WTC11 (cell line): ENCODE data around the gene GPI. TPM values are rescaled to one million over a fixed set of nuclear protein-coding genes. Genes with fewer than 3 reads are reported as not detected.

Experiments used
- ATAC-seq: fragments of 200-7000 bp; cut with Tn5 transposase; 2 replicates; pipeline ENCODE4 v1.10.0; 2021; ENCODE audit warnings: mild to moderate bottlenecking, moderate library complexity
- CTCF ChIA-PET: fragments of 300-600 bp; sonication (Branson Sonifier 250); formaldehyde crosslinking; loops from one replicate; lab custom pipeline; 2021; ENCODE audit warnings: antibody characterized with exemption; lab: Charles Lee
- POLR2A ChIA-PET: fragments of 350-600 bp; sonication (Branson Sonifier 250); formaldehyde crosslinking; loops from one replicate; lab custom pipeline; 2021; ENCODE audit warnings: antibody characterized with exemption; lab: Charles Lee
- DNase-seq: peaks from one replicate; pipeline ENCODE4 v3.0.0; 2021; ENCODE audit warnings: low spot score
- H3K27ac Mint-ChIP-seq: 2 replicates; pipeline ENCODE4 v1.8.0; 2021; ENCODE audit warnings: mixed read lengths
- H3K27me3 Mint-ChIP-seq: 2 replicates; pipeline ENCODE4 v1.8.0; 2021; ENCODE audit warnings: low read depth, mild to moderate bottlenecking, moderate library complexity, mixed read lengths
- H3K36me3 Mint-ChIP-seq: 2 replicates; pipeline ENCODE4 v1.8.0; 2021; ENCODE audit warnings: mixed read lengths
- H3K4me1 Mint-ChIP-seq: 2 replicates; pipeline ENCODE4 v1.8.0; 2022; ENCODE audit warnings: mixed read lengths
- H3K4me3 Mint-ChIP-seq: 2 replicates; pipeline ENCODE4 v1.8.0; 2021; ENCODE audit warnings: mild to moderate bottlenecking, moderate library complexity, mixed read lengths
- H3K9me3 Mint-ChIP-seq: 2 replicates; pipeline ENCODE4 v1.8.0; 2021; ENCODE audit warnings: mixed read lengths
- CBFB ChIP-seq: sonication (generic); formaldehyde crosslinking; IDR thresholded peaks from 2 replicates; pipeline ENCODE4 v1.8.1; 2022; ENCODE audit warnings: mild to moderate bottlenecking, low read depth, missing genetic modification reagents
- CREM ChIP-seq: sonication (generic); formaldehyde crosslinking; IDR thresholded peaks from 2 replicates; pipeline ENCODE4 v1.8.1; 2022; ENCODE audit warnings: mild to moderate bottlenecking, missing genetic modification reagents, moderate library complexity
- ELF4 ChIP-seq: sonication (generic); formaldehyde crosslinking; IDR thresholded peaks from 2 replicates; pipeline ENCODE4 v1.8.1; 2022; ENCODE audit warnings: low read depth, mild to moderate bottlenecking, moderate library complexity, missing genetic modification reagents
- FOXJ3 ChIP-seq: sonication (generic); formaldehyde crosslinking; IDR thresholded peaks from 2 replicates; pipeline ENCODE4 v1.9.0; 2021; ENCODE audit warnings: missing genetic modification reagents, mild to moderate bottlenecking, borderline replicate concordance
- FOXK1 ChIP-seq: sonication (generic); formaldehyde crosslinking; IDR thresholded peaks from 2 replicates; pipeline ENCODE4 v1.8.0; 2022; ENCODE audit warnings: mild to moderate bottlenecking, moderate library complexity, missing genetic modification reagents
- HMGA2 ChIP-seq: fragments of 250-450 bp; sonication (Bioruptor Pico); IDR thresholded peaks from 2 replicates; pipeline ENCODE4 v1.4.0; 2021; ENCODE audit warnings: mild to moderate bottlenecking, moderate library complexity
- NFE2L1 ChIP-seq: sonication (generic); formaldehyde crosslinking; IDR thresholded peaks from 2 replicates; pipeline ENCODE4 v1.8.1; 2023; ENCODE audit warnings: missing genetic modification reagents
- NR3C1 ChIP-seq: sonication (generic); formaldehyde crosslinking; conservative IDR thresholded peaks from 2 replicates; pipeline ENCODE4 v1.8.1; 2023; ENCODE audit warnings: low read depth, mild to moderate bottlenecking, missing genetic modification reagents
- SMAD4 ChIP-seq: sonication (generic); formaldehyde crosslinking; IDR thresholded peaks from 2 replicates; pipeline ENCODE4 v1.8.0; 2022; ENCODE audit warnings: mild to moderate bottlenecking, missing genetic modification reagents
- SOX15 ChIP-seq: fragments of 250-450 bp; sonication (Bioruptor Pico); IDR thresholded peaks from 2 replicates; pipeline ENCODE4 v1.9.0; 2021; ENCODE audit warnings: mild to moderate bottlenecking
- USF1 ChIP-seq: sonication (generic); formaldehyde crosslinking; IDR thresholded peaks from 2 replicates; pipeline ENCODE4 v1.8.0; 2022; ENCODE audit warnings: mild to moderate bottlenecking, missing genetic modification reagents
- ZMAT4 ChIP-seq: fragments of 250-450 bp; sonication (Bioruptor Pico); IDR thresholded peaks from 2 replicates; pipeline ENCODE4 v1.9.0; 2021; ENCODE audit warnings: mild to moderate bottlenecking
- ZNF138 ChIP-seq: sonication (generic); formaldehyde crosslinking; conservative IDR thresholded peaks from 2 replicates; pipeline ENCODE4 v1.8.1; 2022; ENCODE audit warnings: mild to moderate bottlenecking, moderate library complexity, missing genetic modification reagents
- ZNF232 ChIP-seq: sonication (generic); formaldehyde crosslinking; IDR thresholded peaks from 2 replicates; pipeline ENCODE4 v1.8.0; 2022; ENCODE audit warnings: mild to moderate bottlenecking, missing genetic modification reagents
- ZNF317 ChIP-seq: sonication (generic); formaldehyde crosslinking; IDR thresholded peaks from 2 replicates; pipeline ENCODE4 v1.8.1; 2023; ENCODE audit warnings: low read depth, mild to moderate bottlenecking, moderate library complexity, missing genetic modification reagents, borderline replicate concordance
- ZNF416 ChIP-seq: fragments of 250-450 bp; sonication (Bioruptor Pico); IDR thresholded peaks from 2 replicates; pipeline ENCODE4 v1.9.0; 2021; ENCODE audit warnings: mild to moderate bottlenecking, inconsistent platforms
- ZSCAN18 ChIP-seq: fragments of 250-450 bp; sonication (Bioruptor Pico); IDR thresholded peaks from 2 replicates; pipeline ENCODE4 v2.1.2; 2022; ENCODE audit warnings: mild to moderate bottlenecking, moderate library complexity
- total RNA-seq: library from RNA; stranded (reverse); gene quantifications from 3 replicates; pipeline ENCODE4 v1.2.3, GENCODE V29; 2021
- TF ChIP-seq, protein P1 (sequence below): fragments of 250-450 bp; sonication (Bioruptor Pico); IDR thresholded peaks from 2 replicates; pipeline ENCODE4 v1.8.0; 2021; ENCODE audit warnings: mild to moderate bottlenecking
- TF ChIP-seq, protein P2 (sequence below): fragments of 250-450 bp; sonication (Bioruptor Pico); IDR thresholded peaks from 2 replicates; pipeline ENCODE4 v1.9.0; 2021; ENCODE audit warnings: mild to moderate bottlenecking, borderline replicate concordance
- TF ChIP-seq, protein P3 (sequence below): sonication (generic); formaldehyde crosslinking; IDR thresholded peaks from 2 replicates; pipeline ENCODE4 v1.8.1; 2022; ENCODE audit warnings: mild to moderate bottlenecking, missing genetic modification reagents, moderate library complexity, borderline replicate concordance
- TF ChIP-seq, protein P4 (sequence below): sonication (generic); formaldehyde crosslinking; IDR thresholded peaks from 2 replicates; pipeline ENCODE4 v1.8.0; 2023; ENCODE audit warnings: missing genetic modification reagents
- TF ChIP-seq, protein P5 (sequence below): fragments of 250-450 bp; sonication (Bioruptor Pico); conservative IDR thresholded peaks from 2 replicates; pipeline ENCODE4 v1.9.0; 2021; ENCODE audit warnings: mild to moderate bottlenecking

The GPI gene
- total RNA-seq, 1 experiment from 2014 or later: 389 TPM

DNA sequence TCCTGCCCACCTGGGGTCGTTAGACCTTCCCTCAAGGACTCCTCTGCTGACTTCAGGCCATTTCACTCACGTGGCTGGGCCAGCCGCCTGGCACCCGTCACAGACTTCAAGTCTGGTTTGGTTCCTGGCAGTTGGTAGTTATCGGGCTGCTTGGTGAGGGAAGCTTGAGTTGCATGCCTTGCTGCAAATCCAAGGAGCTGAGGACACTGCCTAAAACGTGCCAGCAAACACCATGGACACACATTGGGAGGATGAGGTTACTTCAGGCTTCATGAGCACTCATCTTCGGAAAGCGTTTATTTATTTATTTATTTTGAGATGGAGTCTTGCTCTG is 2.6 kb downstream of the GPI start:
- DNase-seq (no peak), ATAC-seq (no peak)
- Mint-ChIP-seq H3K4me1 (peaks cover 34% of the 10 kb centered on the region), H3K27ac (peak overlapping the region; percentile 72), H3K4me3 (no peak overlapping the region), H3K9me3 (no peaks in the 10 kb centered on the region), H3K36me3 (peaks cover 49% of the 10 kb centered on the region), H3K27me3 (no peaks in the 10 kb centered on the region)
- ChIA-PET CTCF (no interaction called here), POLR2A (no interaction called here)
- TF ChIP-seq, protein P1, sequence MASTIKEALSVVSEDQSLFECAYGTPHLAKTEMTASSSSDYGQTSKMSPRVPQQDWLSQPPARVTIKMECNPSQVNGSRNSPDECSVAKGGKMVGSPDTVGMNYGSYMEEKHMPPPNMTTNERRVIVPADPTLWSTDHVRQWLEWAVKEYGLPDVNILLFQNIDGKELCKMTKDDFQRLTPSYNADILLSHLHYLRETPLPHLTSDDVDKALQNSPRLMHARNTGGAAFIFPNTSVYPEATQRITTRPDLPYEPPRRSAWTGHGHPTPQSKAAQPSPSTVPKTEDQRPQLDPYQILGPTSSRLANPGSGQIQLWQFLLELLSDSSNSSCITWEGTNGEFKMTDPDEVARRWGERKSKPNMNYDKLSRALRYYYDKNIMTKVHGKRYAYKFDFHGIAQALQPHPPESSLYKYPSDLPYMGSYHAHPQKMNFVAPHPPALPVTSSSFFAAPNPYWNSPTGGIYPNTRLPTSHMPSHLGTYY: no peak
- TF ChIP-seq ZNF416 (CRISPR knock-in tag): no peak
- TF ChIP-seq SOX15 (CRISPR knock-in tag): no peak

DNA sequence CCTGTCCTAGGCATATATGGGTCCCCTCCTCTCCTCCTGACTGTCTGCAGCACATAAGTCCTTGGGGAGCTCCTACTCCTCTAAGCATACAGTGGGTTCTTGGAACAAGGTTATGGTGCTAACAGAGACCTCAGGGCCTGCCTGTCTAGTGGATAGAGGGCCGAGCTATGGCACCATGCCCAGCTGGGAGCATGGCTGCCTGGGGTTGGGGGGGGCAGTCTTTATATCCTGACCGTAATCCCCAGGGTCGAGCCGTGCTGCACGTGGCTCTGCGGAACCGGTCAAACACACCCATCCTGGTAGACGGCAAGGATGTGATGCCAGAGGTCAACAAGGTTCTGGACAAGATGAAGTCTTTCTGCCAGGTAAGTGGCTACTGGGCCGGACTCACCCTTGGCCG is 3.3 kb downstream of the GPI start:
- ChIA-PET CTCF (interaction anchor here (1.9 kb wide), 1 partner anchor 9 kb away, joined by 6 read pairs; no protein-coding TSS in a partner anchor), POLR2A (interaction anchor here (0.6 kb wide), 1 partner anchor 9 kb away, joined by 3 read pairs; no protein-coding TSS in a partner anchor)
- H3K36me3 Mint-ChIP-seq: peaks cover 49% of the 10 kb centered on the region
- DNase-seq (no peak), ATAC-seq (no peak)
- no peak overlapping the region for H3K27ac Mint-ChIP-seq
- H3K4me1 Mint-ChIP-seq: peaks cover 26% of the 10 kb centered on the region
- TF ChIP-seq, protein P2, sequence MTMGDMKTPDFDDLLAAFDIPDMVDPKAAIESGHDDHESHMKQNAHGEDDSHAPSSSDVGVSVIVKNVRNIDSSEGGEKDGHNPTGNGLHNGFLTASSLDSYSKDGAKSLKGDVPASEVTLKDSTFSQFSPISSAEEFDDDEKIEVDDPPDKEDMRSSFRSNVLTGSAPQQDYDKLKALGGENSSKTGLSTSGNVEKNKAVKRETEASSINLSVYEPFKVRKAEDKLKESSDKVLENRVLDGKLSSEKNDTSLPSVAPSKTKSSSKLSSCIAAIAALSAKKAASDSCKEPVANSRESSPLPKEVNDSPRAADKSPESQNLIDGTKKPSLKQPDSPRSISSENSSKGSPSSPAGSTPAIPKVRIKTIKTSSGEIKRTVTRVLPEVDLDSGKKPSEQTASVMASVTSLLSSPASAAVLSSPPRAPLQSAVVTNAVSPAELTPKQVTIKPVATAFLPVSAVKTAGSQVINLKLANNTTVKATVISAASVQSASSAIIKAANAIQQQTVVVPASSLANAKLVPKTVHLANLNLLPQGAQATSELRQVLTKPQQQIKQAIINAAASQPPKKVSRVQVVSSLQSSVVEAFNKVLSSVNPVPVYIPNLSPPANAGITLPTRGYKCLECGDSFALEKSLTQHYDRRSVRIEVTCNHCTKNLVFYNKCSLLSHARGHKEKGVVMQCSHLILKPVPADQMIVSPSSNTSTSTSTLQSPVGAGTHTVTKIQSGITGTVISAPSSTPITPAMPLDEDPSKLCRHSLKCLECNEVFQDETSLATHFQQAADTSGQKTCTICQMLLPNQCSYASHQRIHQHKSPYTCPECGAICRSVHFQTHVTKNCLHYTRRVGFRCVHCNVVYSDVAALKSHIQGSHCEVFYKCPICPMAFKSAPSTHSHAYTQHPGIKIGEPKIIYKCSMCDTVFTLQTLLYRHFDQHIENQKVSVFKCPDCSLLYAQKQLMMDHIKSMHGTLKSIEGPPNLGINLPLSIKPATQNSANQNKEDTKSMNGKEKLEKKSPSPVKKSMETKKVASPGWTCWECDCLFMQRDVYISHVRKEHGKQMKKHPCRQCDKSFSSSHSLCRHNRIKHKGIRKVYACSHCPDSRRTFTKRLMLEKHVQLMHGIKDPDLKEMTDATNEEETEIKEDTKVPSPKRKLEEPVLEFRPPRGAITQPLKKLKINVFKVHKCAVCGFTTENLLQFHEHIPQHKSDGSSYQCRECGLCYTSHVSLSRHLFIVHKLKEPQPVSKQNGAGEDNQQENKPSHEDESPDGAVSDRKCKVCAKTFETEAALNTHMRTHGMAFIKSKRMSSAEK (CRISPR knock-in tag): no peak
- TF ChIP-seq, protein P1: no peak
- TF ChIP-seq NR3C1 (CRISPR knock-in tag): no peak
- TF ChIP-seq FOXJ3 (CRISPR knock-in tag): no peak
- no peak for TF ChIP-seq CBFB (CRISPR knock-in tag)
- TF ChIP-seq SMAD4 (CRISPR knock-in tag): no peak
- no peak for TF ChIP-seq FOXK1 (CRISPR knock-in tag)
- TF ChIP-seq HMGA2 (CRISPR knock-in tag): no peak
- TF ChIP-seq NFE2L1 (CRISPR knock-in tag): no peak
- no peak for TF ChIP-seq ZNF232 (CRISPR knock-in tag)
- TF ChIP-seq USF1: no peak
- no peak for TF ChIP-seq ELF4 (CRISPR knock-in tag)
- no peak for TF ChIP-seq ZSCAN18 (CRISPR knock-in tag)
- TF ChIP-seq, protein P3, sequence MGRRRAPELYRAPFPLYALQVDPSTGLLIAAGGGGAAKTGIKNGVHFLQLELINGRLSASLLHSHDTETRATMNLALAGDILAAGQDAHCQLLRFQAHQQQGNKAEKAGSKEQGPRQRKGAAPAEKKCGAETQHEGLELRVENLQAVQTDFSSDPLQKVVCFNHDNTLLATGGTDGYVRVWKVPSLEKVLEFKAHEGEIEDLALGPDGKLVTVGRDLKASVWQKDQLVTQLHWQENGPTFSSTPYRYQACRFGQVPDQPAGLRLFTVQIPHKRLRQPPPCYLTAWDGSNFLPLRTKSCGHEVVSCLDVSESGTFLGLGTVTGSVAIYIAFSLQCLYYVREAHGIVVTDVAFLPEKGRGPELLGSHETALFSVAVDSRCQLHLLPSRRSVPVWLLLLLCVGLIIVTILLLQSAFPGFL (CRISPR knock-in tag): no peak
- TF ChIP-seq, protein P4, sequence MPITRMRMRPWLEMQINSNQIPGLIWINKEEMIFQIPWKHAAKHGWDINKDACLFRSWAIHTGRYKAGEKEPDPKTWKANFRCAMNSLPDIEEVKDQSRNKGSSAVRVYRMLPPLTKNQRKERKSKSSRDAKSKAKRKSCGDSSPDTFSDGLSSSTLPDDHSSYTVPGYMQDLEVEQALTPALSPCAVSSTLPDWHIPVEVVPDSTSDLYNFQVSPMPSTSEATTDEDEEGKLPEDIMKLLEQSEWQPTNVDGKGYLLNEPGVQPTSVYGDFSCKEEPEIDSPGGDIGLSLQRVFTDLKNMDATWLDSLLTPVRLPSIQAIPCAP (CRISPR knock-in tag): no peak
- no peak for TF ChIP-seq ZMAT4 (CRISPR knock-in tag)
- TF ChIP-seq CREM (CRISPR knock-in tag): no peak
- TF ChIP-seq ZNF317 (CRISPR knock-in tag): no peak
- TF ChIP-seq ZNF138 (CRISPR knock-in tag): no peak
- TF ChIP-seq, protein P5, sequence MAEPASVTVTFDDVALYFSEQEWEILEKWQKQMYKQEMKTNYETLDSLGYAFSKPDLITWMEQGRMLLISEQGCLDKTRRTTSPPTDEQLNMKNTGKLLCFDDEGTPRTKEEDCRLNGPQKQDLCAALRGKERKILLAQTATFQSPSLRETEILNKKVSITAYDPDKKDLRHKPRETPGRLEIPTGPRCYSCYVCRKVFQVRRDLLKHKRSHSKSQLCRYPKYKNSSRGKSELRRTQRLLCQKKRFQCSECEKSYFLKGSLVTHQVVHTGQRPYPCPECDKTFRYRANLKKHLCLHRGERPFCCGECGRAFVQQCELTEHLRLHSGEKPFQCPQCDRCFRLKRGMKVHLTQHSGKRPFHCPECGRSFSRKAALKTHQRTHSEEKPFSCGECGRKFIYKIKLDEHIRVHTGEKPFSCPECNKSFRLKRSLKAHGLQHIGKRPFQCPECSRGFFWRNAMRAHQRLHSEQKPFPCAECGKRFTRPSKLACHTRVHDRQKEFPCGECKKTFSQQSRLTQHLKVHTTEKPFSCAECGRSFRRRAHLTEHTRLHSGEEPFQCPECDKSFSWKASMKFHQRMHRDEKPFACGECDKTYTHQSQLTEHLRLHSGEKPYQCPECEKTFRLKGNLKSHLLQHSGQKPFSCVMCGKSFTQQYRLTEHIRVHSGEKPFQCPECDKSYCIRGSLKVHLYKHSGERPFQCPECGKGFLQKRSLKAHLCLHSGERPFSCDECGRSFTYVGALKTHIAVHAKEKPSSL (CRISPR knock-in tag): no peak
- H3K27me3 Mint-ChIP-seq: no peaks in the 10 kb centered on the region
- H3K4me3 Mint-ChIP-seq: no peak overlapping the region
- H3K9me3 Mint-ChIP-seq: no peaks in the 10 kb centered on the region
